Immature natural killer cell (primary cell): Measurements from ENCODE around the gene PLEKHA5. TPM values are rescaled to one million over a fixed set of nuclear protein-coding genes. Genes with fewer than 3 reads are reported as not detected.
"Not testable (repeated sequence)": the region's sequence is repeated elsewhere in the genome, so short reads cannot be mapped to it uniquely, and the experiment has no call there.

Experiments used
- DNase-seq, 3 donors: peaks; one replicate each; pipeline ENCODE4 v3.0.0; 2022; ENCODE audit warnings: mixed read lengths in 1 of 3
- H3K27ac Mint-ChIP-seq, 6 donors: one replicate each; pipeline ENCODE4 v1.8.0; 2020; ENCODE audit warnings: mixed read lengths in 6 of 6, mild to moderate bottlenecking in 5 of 6, inconsistent platforms in 4 of 6, moderate library complexity in 3 of 6
- H3K27me3 Mint-ChIP-seq, 3 donors: one replicate each; pipeline ENCODE4 v1.8.0; 2020 to 2021; ENCODE audit warnings: low read depth in 3 of 3, mild to moderate bottlenecking in 3 of 3, mixed read lengths in 3 of 3, moderate library complexity in 3 of 3, inconsistent platforms in 1 of 3
- H3K36me3 Mint-ChIP-seq, 3 donors: one replicate each; pipeline ENCODE4 v1.8.0; 2020; ENCODE audit warnings: mixed read lengths in 3 of 3, inconsistent platforms in 2 of 3, mild to moderate bottlenecking in 2 of 3
- H3K4me1 Mint-ChIP-seq, 2 donors: one replicate each; pipeline ENCODE4 v1.8.0; 2020; ENCODE audit warnings: inconsistent platforms in 2 of 2, mild to moderate bottlenecking in 2 of 2, mixed read lengths in 2 of 2, moderate library complexity in 1 of 2
- H3K4me3 Mint-ChIP-seq, 5 donors: one replicate each; pipeline ENCODE4 v1.8.0; 2020; ENCODE audit warnings: mild to moderate bottlenecking in 5 of 5, mixed read lengths in 5 of 5, inconsistent platforms in 3 of 5, moderate library complexity in 3 of 5
- H3K9me3 Mint-ChIP-seq, 6 donors: one replicate each; pipeline ENCODE4 v1.8.0; 2020; ENCODE audit warnings: mild to moderate bottlenecking in 6 of 6, mixed read lengths in 6 of 6, inconsistent platforms in 4 of 6, moderate library complexity in 3 of 6
- polyA plus RNA-seq, 3 donors: library from polyadenylated mRNA; unstranded; fragments of 300-500 nt; fragmentation: Illumina TruSeq; gene quantifications; one replicate each; pipeline ENCODE4 v1.2.3, GENCODE V29; 2021

The PLEKHA5 gene
- polyA plus RNA-seq, 3 donors from 2014 or later, result 1.6 to 4.0 (median 3.4) TPM

DNA sequence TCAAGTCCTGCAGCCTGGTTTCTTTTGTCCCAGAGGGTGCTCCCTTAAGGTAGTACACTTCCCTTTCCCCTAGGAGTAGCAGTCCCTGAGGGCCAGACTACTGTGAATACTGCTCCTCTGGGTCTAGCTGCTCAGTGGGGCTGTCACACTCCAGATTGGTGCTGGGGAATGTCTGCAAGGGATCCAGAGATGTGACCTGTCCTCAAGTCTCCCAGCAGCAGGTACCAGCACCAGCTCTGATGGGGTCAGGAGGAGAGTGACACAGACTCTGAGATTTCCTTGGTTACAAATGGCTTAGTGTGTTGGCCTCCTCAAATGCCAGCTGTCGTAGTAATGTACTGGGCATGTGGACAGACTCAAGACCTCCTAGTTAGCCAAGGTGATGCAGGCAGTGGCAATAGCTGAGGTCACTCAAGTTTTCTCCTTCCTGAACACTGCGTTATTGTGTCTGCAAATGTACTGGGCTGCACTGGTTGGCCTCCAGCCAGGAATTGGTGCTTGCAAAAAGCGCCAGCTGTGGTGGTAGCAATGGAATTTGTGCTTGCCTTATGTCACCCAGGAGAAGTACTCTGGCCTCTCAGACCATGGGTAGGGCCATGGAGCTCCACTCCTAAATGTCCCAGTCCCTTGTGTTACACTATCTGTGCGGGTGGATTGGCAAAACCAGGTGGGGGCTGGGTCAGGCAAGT is 273.4 kb downstream of the PLEKHA5 start:
- peaks cover 8 to 18% (median 13%) of the 10 kb centered on the region in 6 donors for H3K9me3 Mint-ChIP-seq
- H3K4me1 Mint-ChIP-seq, result peaks cover 35 to 43% of the 10 kb centered on the region in 2 donors
- peaks cover 3 to 6% (median 5%) of the 10 kb centered on the region in 3 donors for H3K27me3 Mint-ChIP-seq
- peak overlapping the region in 5 of 6 donors; percentile 16 to 90 (median 71) for H3K27ac Mint-ChIP-seq
- peak overlapping the region; percentile 9 to 81 (median 33) for H3K4me3 Mint-ChIP-seq
- DNase-seq, result peak in 1 of 3 donors; percentile 6
- peaks cover 6 to 10% (median 7%) of the 10 kb centered on the region in 3 donors for H3K36me3 Mint-ChIP-seq

DNA sequence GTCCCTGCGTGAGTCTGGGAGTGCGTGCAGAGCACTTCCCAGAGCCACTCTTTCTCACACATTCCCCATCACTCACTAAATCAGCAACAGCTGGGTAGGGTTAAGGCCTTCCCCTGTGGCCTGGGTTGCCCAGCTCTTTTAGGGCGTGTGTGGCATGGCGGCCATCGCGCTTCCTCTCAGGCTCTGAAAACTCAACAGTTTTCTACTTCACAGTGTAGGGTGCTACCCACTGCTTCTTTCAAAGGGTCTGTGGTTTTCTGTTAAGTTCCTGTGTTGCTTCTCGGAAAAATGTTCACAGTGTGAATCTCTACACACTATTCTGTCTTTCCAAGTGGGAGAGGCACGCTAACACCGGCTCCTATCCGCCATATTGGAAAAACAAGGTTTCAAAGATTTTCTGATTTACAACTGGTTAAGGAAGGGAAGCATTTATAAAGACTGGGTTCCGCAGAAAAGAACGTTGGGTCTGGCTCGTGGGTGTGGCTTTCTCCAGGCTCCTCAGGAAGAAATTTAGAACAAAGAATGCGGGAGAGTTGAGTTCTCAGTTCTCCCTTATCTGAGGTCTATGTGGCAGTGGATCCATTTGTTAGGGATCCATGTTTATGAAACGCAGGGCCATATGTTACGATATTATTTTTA is 274.8 kb downstream of the PLEKHA5 start:
- H3K27me3 Mint-ChIP-seq, result peaks cover 3 to 6% (median 5%) of the 10 kb centered on the region in 3 donors
- peaks cover 35 to 43% of the 10 kb centered on the region in 2 donors for H3K4me1 Mint-ChIP-seq
- peak overlapping the region; percentile 81 to 97 (median 93) for H3K27ac Mint-ChIP-seq
- peak overlapping the region; percentile 72 to 84 (median 81) for H3K4me3 Mint-ChIP-seq
- H3K36me3 Mint-ChIP-seq, result peaks cover 6 to 10% (median 7%) of the 10 kb centered on the region in 3 donors
- DNase-seq, result peak; percentile 73 to 79 (median 75)
- peaks cover 8 to 18% (median 13%) of the 10 kb centered on the region in 6 donors for H3K9me3 Mint-ChIP-seq

DNA sequence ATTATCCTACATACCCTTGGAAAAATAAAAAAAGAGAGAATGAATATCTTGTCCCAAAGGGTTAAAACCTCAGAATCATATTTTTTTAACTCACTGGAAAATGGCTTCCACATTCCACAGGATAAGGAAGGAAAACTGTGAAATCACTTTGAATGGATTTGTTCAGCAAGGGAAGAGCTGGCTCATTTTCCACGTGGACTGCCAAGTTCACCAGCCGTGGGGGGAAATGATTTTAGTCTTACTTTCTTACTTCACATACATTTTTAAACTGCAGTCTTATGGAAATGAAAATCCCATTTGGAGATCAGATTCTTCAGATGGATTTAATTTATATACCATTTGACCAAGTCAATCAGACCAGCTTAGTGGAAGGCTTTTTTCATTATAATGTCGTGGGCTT is 279.8 kb downstream of the PLEKHA5 start:
- Mint-ChIP-seq H3K27me3 (peaks cover 2 to 5% (median 4%) of the 10 kb centered on the region in 3 donors), H3K27ac (no peak overlapping the region), H3K4me3 (no peak overlapping the region), H3K4me1 (peaks cover 6 to 13% of the 10 kb centered on the region in 2 donors), H3K36me3 (peaks cover under 1 to 2% (median 2%) of the 10 kb centered on the region in 3 donors), H3K9me3 (peaks cover 3 to 14% (median 7%) of the 10 kb centered on the region in 6 donors)
- no peak for DNase-seq

DNA sequence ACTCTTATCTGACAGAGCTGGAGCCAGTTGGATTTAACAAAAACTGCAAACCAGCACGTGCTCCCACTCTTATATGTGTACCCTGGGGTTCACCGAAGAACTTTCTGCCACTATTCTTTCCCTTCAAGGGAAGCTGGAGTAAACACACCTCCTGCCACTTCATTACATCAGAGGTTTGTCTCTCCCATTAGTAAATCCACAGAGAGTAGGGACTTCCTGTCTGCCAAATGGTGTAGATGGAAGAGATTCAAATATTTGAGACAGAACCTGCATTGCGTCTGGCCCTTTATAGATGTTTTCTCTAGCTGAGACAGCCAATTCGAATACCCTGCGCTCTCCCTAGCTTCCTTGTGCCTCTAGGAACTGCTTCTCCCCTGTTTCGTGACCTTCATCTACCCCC is 280.7 kb downstream of the PLEKHA5 start:
- Mint-ChIP-seq H3K27ac (no peak overlapping the region), H3K9me3 (peaks cover 0 to 8% (median 4%) of the 10 kb centered on the region in 6 donors), H3K36me3 (no peaks in the 10 kb centered on the region), H3K4me3 (no peak overlapping the region), H3K27me3 (peaks cover 0 to 4% (median 3%) of the 10 kb centered on the region in 3 donors), H3K4me1 (peaks cover 0 to 6% of the 10 kb centered on the region in 2 donors)
- DNase-seq, result no peak

DNA sequence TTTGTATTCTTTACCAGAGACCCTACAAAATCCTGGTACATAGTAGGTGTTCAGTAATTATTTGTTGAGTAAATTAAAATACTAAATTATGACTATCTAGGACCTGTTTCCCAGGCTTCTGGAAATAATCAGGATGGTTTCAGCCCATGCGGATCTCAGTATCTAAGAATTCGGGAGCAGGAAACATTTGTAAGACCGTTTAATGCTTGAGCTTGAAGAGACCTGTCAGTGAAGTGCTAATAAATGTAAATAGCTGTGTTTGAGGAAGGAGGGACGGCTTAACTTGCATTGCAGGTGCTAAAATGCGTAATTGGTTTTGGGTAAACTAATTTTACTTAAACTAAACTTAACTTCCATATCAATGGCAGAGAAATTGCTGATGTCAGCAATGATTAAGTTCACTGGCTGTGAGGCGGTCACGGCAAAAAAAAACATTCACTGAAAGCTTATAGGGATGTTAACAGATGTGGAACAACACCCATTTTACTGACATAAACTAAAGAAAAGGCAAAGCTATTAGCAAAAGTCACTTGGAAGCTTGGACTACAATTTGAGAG is 281.2 kb downstream of the PLEKHA5 start:
- H3K9me3 Mint-ChIP-seq, result peaks cover 0 to 5% (median 3%) of the 10 kb centered on the region in 6 donors
- H3K4me3 Mint-ChIP-seq, result no peak overlapping the region
- no peak overlapping the region for H3K27ac Mint-ChIP-seq
- no peaks in the 10 kb centered on the region for H3K36me3 Mint-ChIP-seq
- H3K4me1 Mint-ChIP-seq, result peaks cover 0 to 2% of the 10 kb centered on the region in 2 donors
- H3K27me3 Mint-ChIP-seq, result peaks cover 0 to 4% (median 3%) of the 10 kb centered on the region in 3 donors
- DNase-seq, result no peak

DNA sequence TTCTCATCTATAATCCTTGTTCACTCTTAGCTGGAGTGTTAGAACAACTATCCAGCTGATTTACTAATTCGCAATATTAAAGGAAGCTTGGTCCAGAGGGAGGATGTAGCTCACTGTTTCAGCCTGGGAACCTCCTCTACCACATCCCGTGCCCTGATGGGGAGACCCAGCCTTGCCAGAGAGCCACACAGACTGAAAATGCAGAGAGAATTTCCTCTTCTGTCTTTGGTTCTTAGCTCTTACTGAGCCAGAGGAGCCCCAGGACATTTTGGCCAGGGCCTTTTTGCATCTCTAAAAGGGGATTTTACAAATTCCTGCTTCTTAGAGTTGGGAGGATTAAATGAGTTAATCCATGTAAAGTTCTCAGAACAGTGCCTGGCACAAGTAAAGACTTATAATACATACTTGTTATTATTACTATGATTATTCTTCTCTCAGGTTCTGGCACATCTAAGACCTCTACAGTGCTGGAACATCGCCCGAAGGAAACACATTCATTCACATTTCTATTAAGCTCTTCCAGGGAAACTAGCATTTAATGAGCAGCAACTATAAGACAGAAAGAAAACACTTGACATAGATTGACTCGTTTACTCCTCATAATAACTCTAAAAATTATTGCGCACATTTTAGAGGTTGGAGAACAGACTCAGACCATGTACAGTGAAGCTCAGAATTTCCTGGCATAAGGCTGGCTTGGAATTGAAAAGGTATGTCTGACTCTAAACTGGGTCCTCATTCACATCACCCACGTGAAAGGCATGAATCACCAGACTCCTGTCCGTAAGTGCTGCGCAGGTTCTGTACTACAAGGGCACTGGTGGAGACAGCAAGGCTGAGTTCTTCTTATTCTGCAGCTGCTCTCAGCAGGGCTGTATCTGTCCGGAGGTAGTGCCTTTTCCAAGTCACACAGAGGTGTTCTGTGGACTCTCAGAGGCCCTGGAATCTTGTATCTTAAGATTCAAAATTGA is 282.0 kb downstream of the PLEKHA5 start:
- Mint-ChIP-seq H3K27ac (peak overlapping the region in 1 of 6 donors; percentile 11), H3K4me1 (peaks cover 0 to 2% of the 10 kb centered on the region in 2 donors), H3K9me3 (peaks cover 0 to 3% (median 0%) of the 10 kb centered on the region in 6 donors), H3K36me3 (no peaks in the 10 kb centered on the region), H3K4me3 (no peak overlapping the region), H3K27me3 (peaks cover 0 to 4% (median 3%) of the 10 kb centered on the region in 3 donors)
- DNase-seq, result no peak

DNA sequence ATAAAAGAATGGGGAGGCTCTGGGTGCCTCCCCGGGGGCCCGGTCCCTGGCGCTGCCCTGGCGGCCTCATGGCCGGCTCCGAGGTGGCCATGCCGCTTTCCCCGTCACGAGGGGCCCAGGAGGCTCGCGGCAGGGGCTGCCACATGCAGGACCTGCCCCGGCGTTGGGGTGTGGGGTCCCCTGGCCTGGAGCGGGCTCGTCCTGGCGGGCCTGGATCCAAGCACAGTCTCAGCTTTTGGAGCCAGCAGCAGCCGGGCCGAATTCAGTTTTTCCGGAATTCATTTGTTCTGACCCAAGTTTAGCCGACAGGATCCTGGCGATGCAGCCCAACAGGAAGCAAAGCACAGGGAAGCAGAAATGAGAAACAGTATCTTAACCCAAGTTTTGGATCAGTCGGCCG is 283.3 kb downstream of the PLEKHA5 start:
- H3K36me3 Mint-ChIP-seq, result no peaks in the 10 kb centered on the region
- no peak overlapping the region for H3K27ac Mint-ChIP-seq
- H3K4me1 Mint-ChIP-seq, result no peaks in the 10 kb centered on the region
- DNase-seq, result no peak
- H3K4me3 Mint-ChIP-seq, result no peak overlapping the region
- H3K27me3 Mint-ChIP-seq, result peaks cover 0 to 3% (median 2%) of the 10 kb centered on the region in 3 donors
- no peaks in the 10 kb centered on the region for H3K9me3 Mint-ChIP-seq

DNA sequence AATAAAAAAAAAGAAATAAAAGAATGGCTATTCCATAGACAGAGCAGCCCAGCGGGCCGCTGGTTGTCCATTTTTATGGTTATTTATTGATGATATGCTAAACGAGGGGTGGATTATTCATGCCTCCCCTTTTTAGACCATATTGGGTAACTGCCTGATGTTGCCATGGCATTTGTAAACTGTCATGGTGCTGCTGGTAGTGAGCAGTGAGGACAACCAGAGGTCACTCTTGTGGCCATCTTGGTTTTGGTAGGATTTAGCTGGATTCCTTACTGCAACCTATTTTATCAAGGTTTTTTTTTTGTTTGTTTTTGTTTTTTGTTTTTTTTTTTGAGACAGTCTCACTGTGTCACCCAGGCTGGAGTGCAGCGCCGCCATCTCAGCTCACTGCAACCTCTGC is 284.0 kb downstream of the PLEKHA5 start:
- not testable (repeated sequence) for H3K27me3 Mint-ChIP-seq, H3K4me1 Mint-ChIP-seq, DNase-seq, H3K27ac Mint-ChIP-seq, H3K36me3 Mint-ChIP-seq, H3K9me3 Mint-ChIP-seq, H3K4me3 Mint-ChIP-seq

GRCh38 chr12:19415563-19415962 is 286.0 kb downstream of the PLEKHA5 start:
- no peaks in the 10 kb centered on the region for H3K9me3 Mint-ChIP-seq
- H3K4me1 Mint-ChIP-seq, result no peaks in the 10 kb centered on the region
- H3K4me3 Mint-ChIP-seq, result no peak overlapping the region
- H3K27ac Mint-ChIP-seq, result no peak overlapping the region
- DNase-seq, result no peak
- peaks cover 0 to 3% (median 2%) of the 10 kb centered on the region in 3 donors for H3K27me3 Mint-ChIP-seq
- no peaks in the 10 kb centered on the region for H3K36me3 Mint-ChIP-seq

DNA sequence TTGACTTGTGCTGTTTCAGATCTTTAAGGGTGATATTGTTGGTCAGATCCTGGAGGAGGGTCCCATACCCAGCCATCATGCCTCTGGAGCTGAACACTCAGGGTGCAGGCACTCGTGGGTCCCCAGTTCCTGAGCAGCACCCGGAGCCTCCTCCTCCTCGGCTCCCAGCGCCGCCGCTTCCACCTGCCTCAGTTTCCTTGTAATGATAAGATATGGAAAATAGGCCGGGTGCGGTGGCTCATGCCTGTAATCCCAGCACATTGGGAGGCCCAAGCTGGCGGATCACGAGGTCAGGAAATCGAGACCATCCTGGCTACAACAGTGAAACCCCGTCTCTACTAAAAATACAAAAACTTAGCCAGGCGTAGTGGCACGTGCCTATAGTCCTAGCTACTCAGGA is 289.6 kb downstream of the PLEKHA5 start:
- peaks cover 0 to 3% (median 0%) of the 10 kb centered on the region in 3 donors for H3K36me3 Mint-ChIP-seq
- no peaks in the 10 kb centered on the region for H3K9me3 Mint-ChIP-seq
- no peak overlapping the region for H3K4me3 Mint-ChIP-seq
- peaks cover 4 to 9% of the 10 kb centered on the region in 2 donors for H3K4me1 Mint-ChIP-seq
- H3K27ac Mint-ChIP-seq, result no peak overlapping the region
- peaks cover 0 to 2% (median 0%) of the 10 kb centered on the region in 3 donors for H3K27me3 Mint-ChIP-seq
- DNase-seq, result no peak

GRCh38 chr12:19421503-19422282 is 292.2 kb downstream of the PLEKHA5 start:
- peaks cover 0 to 4% (median 0%) of the 10 kb centered on the region in 3 donors for H3K36me3 Mint-ChIP-seq
- peaks cover 0 to 5% (median 0%) of the 10 kb centered on the region in 3 donors for H3K27me3 Mint-ChIP-seq
- peaks cover 4 to 11% of the 10 kb centered on the region in 2 donors for H3K4me1 Mint-ChIP-seq
- DNase-seq, result no peak
- no peak overlapping the region for H3K4me3 Mint-ChIP-seq
- H3K9me3 Mint-ChIP-seq, result no peaks in the 10 kb centered on the region
- H3K27ac Mint-ChIP-seq, result no peak overlapping the region

DNA sequence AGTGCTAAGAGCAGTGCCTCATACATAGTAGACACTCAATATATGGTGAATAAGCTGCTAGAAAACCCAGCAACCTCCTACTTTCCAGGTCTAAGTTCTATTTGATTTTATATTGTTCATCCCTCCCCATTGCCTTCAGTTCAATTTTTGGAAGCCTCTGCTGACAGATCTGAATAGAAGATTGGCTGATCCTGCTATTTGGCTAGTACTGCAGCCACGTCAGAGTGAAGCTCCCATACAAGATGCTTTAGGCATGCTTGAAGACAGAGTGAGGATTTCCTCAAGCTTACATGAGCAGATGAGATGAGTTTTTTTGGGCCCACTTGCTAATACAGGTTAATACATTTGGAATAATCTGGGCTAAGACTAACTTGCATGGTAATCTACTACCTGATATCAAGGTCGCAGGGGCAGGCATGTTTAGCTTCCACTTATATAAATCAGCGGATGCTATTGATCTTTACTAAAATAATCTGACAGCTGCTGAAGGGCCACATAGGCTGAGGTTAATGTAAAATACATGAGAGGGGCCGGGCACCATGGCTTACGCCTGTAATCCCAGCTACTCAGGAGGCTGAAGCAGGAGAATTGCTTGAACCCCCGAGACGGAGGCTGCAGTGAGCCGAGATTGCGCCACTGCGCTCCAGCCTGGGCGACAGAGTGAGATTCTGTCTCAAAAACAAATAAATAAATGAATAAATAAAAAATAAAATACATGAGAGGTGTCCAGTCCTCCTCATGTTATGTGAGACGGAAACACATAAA is 293.8 kb downstream of the PLEKHA5 start:
- DNase-seq, result no peak
- no peak overlapping the region for H3K4me3 Mint-ChIP-seq
- H3K27ac Mint-ChIP-seq, result peak overlapping the region in 1 of 6 donors; percentile 31

More for the DNA sequence above, 293.8 kb downstream of the PLEKHA5 start:
- Mint-ChIP-seq H3K9me3 (no peaks in the 10 kb centered on the region), H3K27me3 (peaks cover 2 to 5% (median 4%) of the 10 kb centered on the region in 3 donors), H3K4me1 (peaks cover 16 to 27% of the 10 kb centered on the region in 2 donors), H3K36me3 (peaks cover 0 to 4% (median 0%) of the 10 kb centered on the region in 3 donors)
